ENCODE measurements around the gene DIP2B.

GRCh38 chr12:50707396-50707795, 202.6 kb downstream of the DIP2B start:
- TF ChIP-seq, protein P1, sequence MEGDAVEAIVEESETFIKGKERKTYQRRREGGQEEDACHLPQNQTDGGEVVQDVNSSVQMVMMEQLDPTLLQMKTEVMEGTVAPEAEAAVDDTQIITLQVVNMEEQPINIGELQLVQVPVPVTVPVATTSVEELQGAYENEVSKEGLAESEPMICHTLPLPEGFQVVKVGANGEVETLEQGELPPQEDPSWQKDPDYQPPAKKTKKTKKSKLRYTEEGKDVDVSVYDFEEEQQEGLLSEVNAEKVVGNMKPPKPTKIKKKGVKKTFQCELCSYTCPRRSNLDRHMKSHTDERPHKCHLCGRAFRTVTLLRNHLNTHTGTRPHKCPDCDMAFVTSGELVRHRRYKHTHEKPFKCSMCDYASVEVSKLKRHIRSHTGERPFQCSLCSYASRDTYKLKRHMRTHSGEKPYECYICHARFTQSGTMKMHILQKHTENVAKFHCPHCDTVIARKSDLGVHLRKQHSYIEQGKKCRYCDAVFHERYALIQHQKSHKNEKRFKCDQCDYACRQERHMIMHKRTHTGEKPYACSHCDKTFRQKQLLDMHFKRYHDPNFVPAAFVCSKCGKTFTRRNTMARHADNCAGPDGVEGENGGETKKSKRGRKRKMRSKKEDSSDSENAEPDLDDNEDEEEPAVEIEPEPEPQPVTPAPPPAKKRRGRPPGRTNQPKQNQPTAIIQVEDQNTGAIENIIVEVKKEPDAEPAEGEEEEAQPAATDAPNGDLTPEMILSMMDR (IDR thresholded peaks at IDR 0.05): no peak
- no peak for TF ChIP-seq EP300 (IDR thresholded peaks at IDR 0.05)

All from ovary (tissue), 3 donors.